WTC11 (cell line): ENCODE data around the gene PTPRG. TPM values are rescaled to one million over a fixed set of nuclear protein-coding genes. Genes with fewer than 3 reads are reported as not detected.

ENCODE experiments used
- ATAC-seq: fragments of 200-7000 bp; cut with Tn5 transposase; 2 replicates; pipeline ENCODE4 v1.10.0; 2021; ENCODE audit warnings: mild to moderate bottlenecking, moderate library complexity
- CTCF ChIA-PET: fragments of 300-600 bp; sonication (Branson Sonifier 250); formaldehyde crosslinking; loops from one replicate; lab custom pipeline; 2021; ENCODE audit warnings: antibody characterized with exemption; lab: Charles Lee
- POLR2A ChIA-PET: fragments of 350-600 bp; sonication (Branson Sonifier 250); formaldehyde crosslinking; loops from one replicate; lab custom pipeline; 2021; ENCODE audit warnings: antibody characterized with exemption; lab: Charles Lee
- DNase-seq: peaks from one replicate; pipeline ENCODE4 v3.0.0; 2021; ENCODE audit warnings: low spot score
- H3K27ac Mint-ChIP-seq: 2 replicates; pipeline ENCODE4 v1.8.0; 2021; ENCODE audit warnings: mixed read lengths
- H3K27me3 Mint-ChIP-seq: 2 replicates; pipeline ENCODE4 v1.8.0; 2021; ENCODE audit warnings: low read depth, mild to moderate bottlenecking, moderate library complexity, mixed read lengths
- H3K36me3 Mint-ChIP-seq: 2 replicates; pipeline ENCODE4 v1.8.0; 2021; ENCODE audit warnings: mixed read lengths
- H3K4me1 Mint-ChIP-seq: 2 replicates; pipeline ENCODE4 v1.8.0; 2022; ENCODE audit warnings: mixed read lengths
- H3K4me3 Mint-ChIP-seq: 2 replicates; pipeline ENCODE4 v1.8.0; 2021; ENCODE audit warnings: mild to moderate bottlenecking, moderate library complexity, mixed read lengths
- H3K9me3 Mint-ChIP-seq: 2 replicates; pipeline ENCODE4 v1.8.0; 2021; ENCODE audit warnings: mixed read lengths
- AR ChIP-seq: fragments of 250-450 bp; sonication (Bioruptor Pico); IDR thresholded peaks from 2 replicates; pipeline ENCODE4 v1.9.0; 2021; ENCODE audit warnings: mild to moderate bottlenecking
- ATF1 ChIP-seq: sonication (generic); formaldehyde crosslinking; IDR thresholded peaks from 2 replicates; pipeline ENCODE4 v1.8.1; 2023; ENCODE audit warnings: mild to moderate bottlenecking, moderate library complexity, missing genetic modification reagents
- ATF6 ChIP-seq: sonication (generic); formaldehyde crosslinking; IDR thresholded peaks from 2 replicates; pipeline ENCODE4 v1.8.1; 2023; ENCODE audit warnings: mild to moderate bottlenecking, missing genetic modification reagents
- FOXK1 ChIP-seq: sonication (generic); formaldehyde crosslinking; IDR thresholded peaks from 2 replicates; pipeline ENCODE4 v1.8.0; 2022; ENCODE audit warnings: mild to moderate bottlenecking, moderate library complexity, missing genetic modification reagents
- KAT7 ChIP-seq: sonication (generic); formaldehyde crosslinking; IDR thresholded peaks from 2 replicates; pipeline ENCODE4 v1.8.1; 2023; ENCODE audit warnings: missing genetic modification reagents, mild to moderate bottlenecking, borderline replicate concordance
- MAX ChIP-seq: sonication (generic); formaldehyde crosslinking; IDR thresholded peaks from 2 replicates; pipeline ENCODE4 v1.8.0; 2022; ENCODE audit warnings: mild to moderate bottlenecking, missing genetic modification reagents
- NR3C1 ChIP-seq: sonication (generic); formaldehyde crosslinking; conservative IDR thresholded peaks from 2 replicates; pipeline ENCODE4 v1.8.1; 2023; ENCODE audit warnings: low read depth, mild to moderate bottlenecking, missing genetic modification reagents
- PRRX2 ChIP-seq: fragments of 250-450 bp; sonication (Bioruptor Pico); IDR thresholded peaks from 2 replicates; pipeline ENCODE4 v1.8.0; 2021; ENCODE audit warnings: mild to moderate bottlenecking
- RELA ChIP-seq: sonication (generic); formaldehyde crosslinking; IDR thresholded peaks from 2 replicates; pipeline ENCODE4 v1.8.1; 2022; ENCODE audit warnings: missing genetic modification reagents, mild to moderate bottlenecking, borderline replicate concordance
- TEAD4 ChIP-seq: sonication (generic); formaldehyde crosslinking; IDR thresholded peaks from 2 replicates; pipeline ENCODE4 v1.8.0; 2022; ENCODE audit warnings: mild to moderate bottlenecking, missing genetic modification reagents
- ZBTB43 ChIP-seq: sonication (generic); formaldehyde crosslinking; IDR thresholded peaks from 2 replicates; pipeline ENCODE4 v1.8.1; 2023; ENCODE audit warnings: mild to moderate bottlenecking, missing genetic modification reagents
- ZNF121 ChIP-seq: sonication (generic); formaldehyde crosslinking; IDR thresholded peaks from 2 replicates; pipeline ENCODE4 v1.8.0; 2023; ENCODE audit warnings: missing genetic modification reagents
- ZNF281 ChIP-seq: sonication (generic); formaldehyde crosslinking; IDR thresholded peaks from 2 replicates; pipeline ENCODE4 v1.8.0; 2023; ENCODE audit warnings: mild to moderate bottlenecking, missing genetic modification reagents
- total RNA-seq: library from RNA; stranded (reverse); gene quantifications from 3 replicates; pipeline ENCODE4 v1.2.3, GENCODE V29; 2021

Gene PTPRG
- total RNA-seq, 1 experiment from 2014 or later = 106 TPM

- ATAC-seq (no peak), DNase-seq (no peak)
- Mint-ChIP-seq H3K27me3 (no peaks in the 10 kb centered on the region), H3K9me3 (no peaks in the 10 kb centered on the region), H3K4me3 (no peak overlapping the region), H3K4me1 (peaks cover 18% of the 10 kb centered on the region), H3K36me3 (no peaks in the 10 kb centered on the region), H3K27ac (no peak overlapping the region)
- TF ChIP-seq KAT7 (CRISPR knock-in tag) (no peak), ZBTB43 (no peak), FOXK1 (CRISPR knock-in tag) (no peak), PRRX2 (CRISPR knock-in tag) (no peak), AR (CRISPR knock-in tag) (no peak), TEAD4 (CRISPR knock-in tag) (no peak), RELA (CRISPR knock-in tag) (no peak), ATF1 (CRISPR knock-in tag) (no peak)
- ChIA-PET POLR2A (no interaction called here), CTCF (no interaction called here)
These were observed 527.2 kb downstream of the PTPRG start for GRCh38 chr3:62088472-62089104.

- TF ChIP-seq ZNF281 (CRISPR knock-in tag) (no peak), ATF1 (CRISPR knock-in tag) (no peak), MAX (CRISPR knock-in tag) (no peak), ZNF121 (CRISPR knock-in tag) (no peak), ATF6 (CRISPR knock-in tag) (no peak), NR3C1 (CRISPR knock-in tag) (no peak)
- no peaks in the 10 kb centered on the region for H3K9me3 Mint-ChIP-seq
- H3K27me3 Mint-ChIP-seq = no peaks in the 10 kb centered on the region
- CTCF ChIA-PET = interaction anchor here (0.9 kb wide), 1 partner anchor 20 kb away, joined by 3 read pairs; no protein-coding TSS in a partner anchor
- H3K4me1 Mint-ChIP-seq = peaks cover 6% of the 10 kb centered on the region
- POLR2A ChIA-PET = no interaction called here
- no peak overlapping the region for H3K4me3 Mint-ChIP-seq
- no peaks in the 10 kb centered on the region for H3K36me3 Mint-ChIP-seq
- no peak for ATAC-seq
- no peak for DNase-seq
- no peak overlapping the region for H3K27ac Mint-ChIP-seq
These were observed 528.7 kb downstream of the PTPRG start for GRCh38 chr3:62090066-62090465.
